Fibroblast of skin of scalp (primary cell): ENCODE data around the gene TET3.

Experiments
- DNase-seq: peaks from one replicate; pipeline ENCODE4 v3.0.0-alpha.2; 2013

Gene TET3

GRCh38 chr2:73965053-73965452, 19.7 kb upstream of the TET3 start:
- DNase-seq, result no peak

GRCh38 chr2:73968357-73968937, 16.3 kb upstream of the TET3 start:
- no peak for DNase-seq

GRCh38 chr2:73969356-73969755, 15.4 kb upstream of the TET3 start:
- no peak for DNase-seq

GRCh38 chr2:73970141-73970803, 14.4 kb upstream of the TET3 start:
- DNase-seq, result no peak

- DNase-seq, result no peak
Measured at GRCh38 chr2:73970850-73971471, 13.7 kb upstream of the TET3 start.

- no peak for DNase-seq
Measured at GRCh38 chr2:73971722-73972121, 13.0 kb upstream of the TET3 start.

- DNase-seq, result no peak
Measured at GRCh38 chr2:73972846-73973245, 11.9 kb upstream of the TET3 start.

- DNase-seq, result no peak
Measured at GRCh38 chr2:73975731-73976130, 9.0 kb upstream of the TET3 start.

- DNase-seq, result no peak
Measured at GRCh38 chr2:73976803-73977202, 7.9 kb upstream of the TET3 start.

GRCh38 chr2:73977466-73977865, 7.2 kb upstream of the TET3 start:
- no peak for DNase-seq

GRCh38 chr2:73979021-73979420, 5.7 kb upstream of the TET3 start:
- DNase-seq, result no peak

- DNase-seq, result peak; percentile 71
Measured at GRCh38 chr2:73979686-73980085, 5.0 kb upstream of the TET3 start.

GRCh38 chr2:73980566-73980965, 4.1 kb upstream of the TET3 start:
- DNase-seq, result no peak

- DNase-seq, result no peak
Measured at GRCh38 chr2:73981081-73982001, 3.4 kb upstream of the TET3 start.

GRCh38 chr2:73982140-73982617, 2.5 kb upstream of the TET3 start:
- peak; percentile 18 for DNase-seq

GRCh38 chr2:73983322-73984202, 1.1 kb upstream of the TET3 start:
- DNase-seq, result no peak

- DNase-seq, result no peak
Measured at GRCh38 chr2:73984922-73985307, 205 bp downstream of the TET3 start.

- DNase-seq, result peak; percentile 10
Measured at GRCh38 chr2:73985308-73986084, 786 bp downstream of the TET3 start.

- DNase-seq, result no peak
Measured at GRCh38 chr2:73986085-73986681, 1.5 kb downstream of the TET3 start.

- DNase-seq, result peak; percentile 35
Measured at GRCh38 chr2:73987109-73987947, 2.6 kb downstream of the TET3 start.
